Tongue (tissue), 2 donors: ENCODE measurements around the gene ABL1. TPM values are rescaled to one million over a fixed set of nuclear protein-coding genes. Genes with fewer than 3 reads are reported as not detected.
"Not testable (repeated sequence)": the region's sequence is repeated elsewhere in the genome, so short reads cannot be mapped to it uniquely, and the experiment has no call there.

Experiments used
- DNase-seq: peaks from one replicate; pipeline ENCODE4 v3.0.0-alpha.2; 2015
- total RNA-seq: library from RNA; depleted of rRNA; stranded (reverse); fragments of >200 nt; gene quantifications from one replicate; pipeline ENCODE4 v1.2.3, GENCODE V29; 2014

Gene ABL1
- total RNA-seq, 1 donor from 2014 or later = 72.9 TPM

GRCh38 chr9:130903194-130904069, 68.4 kb downstream of the ABL1 start:
- DNase-seq = no peak

GRCh38 chr9:130904070-130905044, 69.3 kb downstream of the ABL1 start:
- DNase-seq = no peak

GRCh38 chr9:130905125-130905901, 70.3 kb downstream of the ABL1 start:
- DNase-seq = no peak

- no peak for DNase-seq
Measured at GRCh38 chr9:130905902-130906734, 71.1 kb downstream of the ABL1 start.

- DNase-seq = no peak
Measured at GRCh38 chr9:130906735-130907416, 71.8 kb downstream of the ABL1 start.

- DNase-seq = no peak
Measured at GRCh38 chr9:130908146-130908877, 73.3 kb downstream of the ABL1 start.

- DNase-seq = no peak
Measured at GRCh38 chr9:130908878-130909355, 73.9 kb downstream of the ABL1 start.

- DNase-seq = not testable (repeated sequence)
Measured at GRCh38 chr9:130910041-130910440, 75.0 kb downstream of the ABL1 start.

- DNase-seq = not testable (repeated sequence)
Measured at GRCh38 chr9:130910670-130911069, 75.6 kb downstream of the ABL1 start.

GRCh38 chr9:130911254-130912049, 76.4 kb downstream of the ABL1 start:
- DNase-seq = no peak

GRCh38 chr9:130912932-130913598, 78.0 kb downstream of the ABL1 start:
- DNase-seq = peak; percentile 61

GRCh38 chr9:130913599-130914416, 78.8 kb downstream of the ABL1 start:
- DNase-seq = no peak

- no peak for DNase-seq
Measured at GRCh38 chr9:130914417-130915095, 79.5 kb downstream of the ABL1 start.

- DNase-seq = no peak
Measured at GRCh38 chr9:130915096-130915447, 80.0 kb downstream of the ABL1 start.

- peak; percentile 58 for DNase-seq
Measured at GRCh38 chr9:130917168-130917960, 82.3 kb downstream of the ABL1 start.
